Measurements from ENCODE around the gene SZT2.
"Not testable (repeated sequence)": the region's sequence is repeated elsewhere in the genome, so short reads cannot be mapped to it uniquely, and the experiment has no call there.

The SZT2 gene

DNA sequence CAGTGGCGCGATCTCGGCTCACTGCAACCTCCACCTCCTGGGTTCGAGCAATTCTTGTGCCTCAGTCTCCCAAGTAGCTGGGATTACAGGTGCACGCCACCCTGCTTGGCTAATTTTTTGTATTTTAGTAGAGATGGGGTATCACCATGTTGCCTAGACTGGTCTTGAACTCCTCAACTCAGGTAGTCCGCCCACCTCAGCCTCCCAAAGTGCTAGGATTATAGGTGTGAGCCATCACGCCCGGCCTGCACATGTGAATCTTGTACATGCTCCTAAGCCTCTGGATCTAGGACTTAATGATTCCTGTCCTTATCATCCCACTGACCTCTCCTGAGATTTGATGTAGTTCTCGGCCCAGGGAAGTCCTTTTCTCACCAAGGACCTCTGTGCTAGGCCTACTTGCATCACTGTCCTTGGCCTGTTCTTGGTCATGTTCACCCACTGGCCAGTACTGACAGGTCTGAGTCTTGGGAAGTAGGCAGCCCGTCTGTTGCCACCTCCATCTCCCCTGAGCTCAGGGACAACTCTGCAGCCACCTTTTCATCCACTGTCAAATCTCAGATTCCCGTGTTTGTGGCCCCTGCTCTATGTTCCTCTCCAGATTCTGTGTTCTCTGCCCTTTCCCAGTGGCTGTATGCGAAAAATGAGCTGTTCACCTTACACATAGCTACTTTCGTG lies 54.6 kb downstream of the SZT2 start:
- no peak for DNase-seq

DNA sequence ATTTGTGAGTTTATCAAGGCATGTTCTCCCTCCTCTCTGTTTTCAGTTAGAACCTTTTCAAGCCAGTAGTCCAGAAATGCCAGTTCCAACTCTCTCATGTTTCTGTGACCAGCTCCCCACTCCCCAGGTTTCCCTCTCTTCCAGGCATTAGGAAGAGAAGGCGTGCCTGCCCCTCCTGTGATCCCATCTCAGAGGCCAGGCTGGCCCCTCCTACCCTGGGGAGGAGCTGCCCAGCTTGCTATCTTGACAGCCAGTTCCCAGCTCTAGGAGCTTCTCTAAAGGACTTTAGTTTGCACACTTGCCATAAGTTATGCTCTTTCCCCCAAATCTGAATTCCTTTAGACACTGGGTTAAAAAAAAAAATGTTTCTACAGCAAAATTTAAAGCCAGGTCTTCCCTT lies 55.1 kb downstream of the SZT2 start:
- DNase-seq, result no peak

DNA sequence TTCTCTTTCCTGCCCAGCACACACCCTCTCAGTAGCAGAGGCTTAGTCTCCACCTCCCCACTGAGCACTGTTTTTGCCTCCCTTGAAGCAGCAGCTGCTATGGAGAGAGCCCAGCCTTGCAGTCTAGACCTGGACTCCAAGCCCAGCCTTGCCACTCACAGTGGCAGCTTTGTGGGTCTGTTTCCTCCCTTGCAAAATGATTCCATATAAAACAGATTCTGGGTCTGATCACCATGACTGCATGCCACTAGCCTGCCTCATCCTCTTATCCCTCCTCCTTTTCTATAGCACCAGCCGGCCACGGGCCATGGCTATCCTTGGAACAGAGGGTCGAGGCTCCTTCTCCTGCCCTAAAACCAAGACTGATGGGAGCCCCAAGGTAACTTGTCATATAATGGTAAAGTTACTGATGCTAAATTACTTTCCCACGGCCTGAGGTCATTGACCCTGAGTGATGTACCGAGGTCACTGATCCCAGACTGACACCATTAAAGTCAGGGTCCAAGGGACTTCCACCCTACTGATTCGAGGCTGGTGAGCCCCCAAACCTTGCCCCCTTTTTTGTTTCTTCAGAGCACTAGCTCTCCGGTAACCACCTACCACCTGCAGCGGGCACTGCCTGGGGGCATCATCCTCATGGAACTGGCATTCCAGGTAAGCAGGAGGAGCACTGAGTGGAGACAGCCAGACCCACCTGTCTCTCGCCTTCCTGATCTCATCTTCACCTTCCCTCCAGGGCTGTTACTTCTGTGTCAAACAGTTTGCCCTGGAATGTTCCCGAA lies 56.1 kb downstream of the SZT2 start:
- DNase-seq, result no peak

DNA sequence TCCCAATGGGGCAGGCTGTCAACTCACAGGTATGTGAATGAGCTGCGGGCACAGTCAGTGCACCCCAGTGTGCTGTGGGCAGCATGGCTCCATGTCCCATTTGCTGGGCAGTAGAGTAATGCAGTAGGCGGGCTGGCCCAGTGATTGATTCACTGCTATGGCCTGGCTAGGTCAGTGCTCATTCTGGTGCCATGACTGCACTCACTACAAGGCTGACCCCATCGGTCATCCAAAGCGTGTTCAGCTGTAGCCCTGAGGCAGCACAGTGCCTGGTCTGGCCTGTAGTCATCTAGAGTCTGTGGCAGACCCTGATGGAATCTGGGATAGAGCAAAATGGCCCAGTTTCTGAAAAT lies 56.7 kb downstream of the SZT2 start:
- DNase-seq, result no peak

DNA sequence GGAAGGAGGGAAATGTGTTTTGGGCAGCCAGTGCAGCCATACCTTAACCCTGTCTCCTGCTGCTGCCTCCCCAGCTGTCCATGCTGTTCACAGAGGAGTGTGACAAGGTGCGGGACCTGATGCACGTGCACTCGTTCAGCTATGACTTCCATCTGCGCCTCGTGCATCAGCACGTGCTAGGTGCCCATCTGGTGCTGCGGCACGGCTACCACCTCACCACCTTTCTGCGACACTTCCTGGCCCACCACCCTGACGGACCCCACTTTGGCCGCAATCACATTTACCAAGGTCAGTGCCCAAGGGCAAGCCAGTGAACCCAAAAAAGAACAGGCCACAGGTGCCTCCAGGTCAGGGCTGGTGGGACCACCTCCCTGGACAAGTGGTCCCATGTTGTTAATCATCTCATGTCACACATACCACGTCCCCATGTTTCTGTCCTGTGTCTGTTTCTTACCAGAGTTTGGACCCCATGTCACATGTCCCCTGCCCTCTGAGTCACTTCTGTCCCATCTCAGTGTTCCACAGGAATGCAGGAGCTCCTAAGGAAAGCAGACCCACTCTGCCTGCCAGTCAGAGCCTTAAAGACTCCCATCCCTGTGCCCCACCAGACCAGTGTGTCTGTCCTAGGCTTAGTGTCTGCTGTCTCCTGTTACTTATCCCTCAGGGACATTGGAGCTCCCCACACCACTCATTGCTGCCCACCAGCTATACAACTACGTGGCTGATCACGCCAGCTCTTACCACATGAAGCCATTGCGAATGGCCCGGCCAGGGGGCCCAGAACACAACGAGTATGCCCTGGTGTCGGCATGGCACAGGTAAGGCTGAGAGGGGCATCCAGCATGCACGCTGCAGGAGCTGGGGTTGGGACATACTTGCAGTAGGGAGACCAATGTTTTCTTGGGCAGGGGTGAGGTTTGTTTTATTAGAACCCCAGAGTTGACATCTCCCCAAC lies 57.5 kb downstream of the SZT2 start:
- no peak for DNase-seq

DNA sequence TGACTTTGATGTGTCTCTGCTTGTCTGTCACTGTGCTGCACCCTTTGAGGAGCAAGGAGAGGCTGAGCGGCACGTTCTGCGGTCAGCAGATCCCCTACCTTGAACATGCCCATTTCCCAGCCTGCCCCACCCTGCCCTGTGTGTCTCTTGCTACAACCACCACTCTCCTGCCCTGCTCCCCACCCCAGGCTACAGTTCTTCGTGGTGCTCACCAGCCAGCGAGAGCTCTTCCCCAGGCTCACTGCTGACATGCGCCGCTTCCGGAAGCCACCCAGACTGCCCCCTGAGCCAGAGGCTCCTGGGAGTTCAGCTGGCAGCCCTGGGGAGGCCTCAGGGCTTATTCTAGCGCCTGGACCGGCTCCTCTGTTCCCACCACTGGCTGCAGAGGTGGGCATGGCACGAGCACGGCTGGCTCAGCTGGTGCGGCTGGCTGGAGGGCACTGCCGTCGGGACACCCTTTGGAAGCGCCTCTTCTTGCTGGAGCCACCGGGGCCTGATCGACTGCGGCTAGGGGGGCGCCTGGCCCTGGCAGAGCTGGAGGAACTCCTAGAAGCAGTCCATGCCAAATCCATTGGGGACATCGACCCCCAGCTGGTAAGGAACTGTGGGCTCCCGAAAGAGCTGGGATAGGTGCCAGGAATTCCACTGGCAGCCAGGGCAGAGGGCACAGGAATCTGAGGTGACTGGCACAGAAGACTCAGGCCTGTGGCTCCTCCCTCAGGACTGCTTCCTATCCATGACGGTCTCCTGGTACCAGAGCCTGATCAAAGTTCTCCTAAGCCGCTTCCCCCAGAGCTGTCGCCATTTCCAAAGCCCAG lies 58.4 kb downstream of the SZT2 start:
- DNase-seq, result no peak

DNA sequence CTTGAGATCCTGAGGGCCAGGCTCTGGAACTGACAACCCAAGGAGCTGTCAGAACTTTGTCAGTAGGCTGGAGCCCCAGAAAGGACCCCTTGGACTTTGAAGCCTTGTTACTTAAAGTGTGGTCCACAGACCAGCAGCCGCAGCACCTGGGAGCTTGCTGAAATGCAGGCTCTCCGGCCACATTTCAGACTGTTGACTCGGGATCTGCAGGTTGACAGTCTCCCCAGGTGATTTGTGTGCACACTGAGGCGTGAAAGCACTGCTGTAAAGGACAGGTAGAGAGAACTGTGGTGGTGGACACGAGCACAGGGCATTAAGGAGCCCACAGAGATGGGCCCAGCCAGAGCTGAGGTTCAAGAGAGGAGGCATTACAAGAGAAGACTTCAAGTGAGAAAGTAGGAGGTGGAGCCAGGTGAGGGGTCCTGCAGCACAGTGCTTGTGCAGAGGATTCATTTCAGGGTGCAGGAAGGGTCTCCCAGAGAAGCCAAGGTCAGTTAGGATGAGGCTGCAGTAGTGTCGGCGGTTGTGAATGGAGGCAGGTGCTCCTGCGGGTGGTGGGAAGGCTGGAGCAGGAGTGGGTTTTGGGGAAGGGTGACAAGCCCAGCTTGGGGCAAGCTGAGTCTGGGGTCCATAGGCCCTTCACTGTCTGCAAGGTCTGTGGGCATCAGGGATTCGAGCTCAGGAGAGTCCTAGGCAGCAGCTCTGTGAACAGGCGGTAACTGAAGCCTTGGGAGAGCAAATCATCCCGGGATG lies 59.4 kb downstream of the SZT2 start:
- no peak for DNase-seq

DNA sequence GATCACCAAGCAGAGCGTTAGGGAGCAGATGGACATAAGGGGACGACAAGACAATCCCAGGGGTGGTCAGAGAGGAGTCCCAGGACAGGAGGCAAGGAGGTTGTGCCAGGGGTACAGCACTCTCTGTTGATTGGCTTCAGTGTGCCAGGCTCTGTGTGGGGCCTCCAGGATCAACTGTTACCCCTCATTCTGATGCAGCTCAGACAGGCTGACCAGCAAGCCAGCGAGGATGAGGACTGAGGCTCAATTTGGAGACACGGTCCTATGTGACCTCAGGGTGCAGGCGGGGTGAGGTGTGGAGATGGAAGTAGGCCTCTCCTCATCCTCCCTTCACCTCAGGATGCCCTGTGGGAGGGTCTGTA lies 60.0 kb downstream of the SZT2 start:
- no peak for DNase-seq

DNA sequence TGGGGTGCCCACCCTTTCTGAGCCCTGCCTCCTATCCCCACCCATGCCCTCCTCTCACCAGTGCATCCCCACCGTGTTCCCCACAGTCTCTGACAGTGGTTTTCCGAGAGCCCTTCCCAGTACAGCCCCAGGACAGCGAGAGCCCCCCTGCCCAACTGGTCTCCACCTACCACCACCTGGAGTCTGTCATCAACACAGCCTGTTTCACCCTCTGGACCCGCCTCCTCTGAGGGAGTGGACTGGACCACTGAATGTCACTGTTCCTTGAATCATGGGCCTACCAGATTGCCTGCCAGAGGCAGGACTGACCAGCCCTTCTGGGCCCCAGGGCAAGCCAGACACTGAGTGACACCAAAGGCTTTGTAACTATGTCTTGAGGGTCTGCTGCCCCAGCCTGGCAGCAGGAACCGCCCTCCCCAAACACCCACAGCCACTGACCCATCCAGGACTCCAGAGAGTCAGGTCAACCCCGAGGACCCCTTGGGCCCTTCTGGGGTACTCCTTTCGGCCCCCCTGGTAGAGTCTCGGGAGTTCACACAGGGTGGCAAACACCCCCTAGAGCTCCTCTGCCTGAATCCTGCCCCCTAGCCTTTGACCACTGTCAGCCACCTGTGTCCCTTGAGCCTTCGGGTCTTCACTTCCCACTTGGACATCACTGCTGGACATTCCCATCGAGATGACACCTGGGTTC lies 60.7 kb downstream of the SZT2 start:
- DNase-seq, result no peak

DNA sequence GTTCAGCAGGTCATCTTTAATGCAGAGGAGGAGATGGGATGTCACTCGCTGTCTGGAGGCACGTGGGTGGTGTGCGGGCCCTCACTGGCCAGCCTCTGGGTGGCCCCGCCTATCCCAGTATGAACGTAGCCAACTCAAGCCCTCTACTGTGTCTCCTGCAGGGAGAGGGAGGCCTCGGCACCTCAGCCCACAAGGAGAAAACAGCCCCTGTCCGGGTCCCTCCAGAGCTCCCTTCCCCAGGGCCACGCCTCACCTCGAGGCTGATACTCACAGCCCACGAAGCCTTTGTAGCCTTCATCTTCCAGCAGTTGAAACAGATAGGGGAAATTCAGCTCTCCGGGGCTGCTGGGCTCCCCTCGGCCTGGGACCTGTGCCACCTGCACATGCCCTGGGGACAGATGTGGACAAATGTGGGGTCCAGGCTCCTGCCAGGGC lies 61.5 kb downstream of the SZT2 start:
- no peak for DNase-seq

DNA sequence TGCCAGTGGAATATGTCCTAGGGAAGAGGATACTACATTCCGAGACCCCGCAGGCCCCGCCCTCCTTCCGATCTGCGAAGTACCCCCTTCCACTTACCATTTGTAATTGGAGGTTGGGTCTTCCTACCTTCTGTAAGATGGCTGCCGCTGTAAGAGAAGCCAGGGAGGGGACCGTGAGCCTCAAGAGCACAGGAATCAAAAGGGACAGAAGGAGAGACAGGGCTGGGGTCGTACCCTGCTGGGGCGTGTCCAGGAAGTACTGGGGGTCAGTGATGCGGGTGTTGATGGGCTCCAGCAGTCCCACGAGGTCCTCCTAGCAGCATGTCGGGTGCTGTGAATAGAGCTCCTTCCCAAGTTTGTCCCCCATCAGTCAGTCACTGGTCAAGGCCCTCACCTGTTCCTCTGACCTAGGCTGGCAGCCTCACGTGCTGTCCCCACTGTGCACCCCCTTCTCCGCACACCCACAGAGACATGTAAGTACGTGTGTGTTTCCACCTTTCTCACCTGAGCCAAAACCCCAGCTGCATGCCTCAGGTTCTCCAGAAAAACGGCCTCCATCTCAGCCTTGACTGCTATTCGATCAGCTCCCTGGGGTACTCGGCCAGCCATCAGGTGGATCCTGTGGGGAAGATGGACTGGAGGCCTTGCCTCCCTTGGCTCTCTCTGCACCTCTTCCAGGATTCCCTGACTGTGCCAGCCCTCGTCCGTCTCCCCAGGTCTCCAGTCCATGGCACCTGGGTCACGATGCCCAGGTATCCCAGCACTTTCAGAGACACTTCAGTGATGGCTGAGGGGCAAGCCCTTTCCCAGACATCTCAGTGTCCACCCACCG lies 62.2 kb downstream of the SZT2 start:
- no peak for DNase-seq

DNA sequence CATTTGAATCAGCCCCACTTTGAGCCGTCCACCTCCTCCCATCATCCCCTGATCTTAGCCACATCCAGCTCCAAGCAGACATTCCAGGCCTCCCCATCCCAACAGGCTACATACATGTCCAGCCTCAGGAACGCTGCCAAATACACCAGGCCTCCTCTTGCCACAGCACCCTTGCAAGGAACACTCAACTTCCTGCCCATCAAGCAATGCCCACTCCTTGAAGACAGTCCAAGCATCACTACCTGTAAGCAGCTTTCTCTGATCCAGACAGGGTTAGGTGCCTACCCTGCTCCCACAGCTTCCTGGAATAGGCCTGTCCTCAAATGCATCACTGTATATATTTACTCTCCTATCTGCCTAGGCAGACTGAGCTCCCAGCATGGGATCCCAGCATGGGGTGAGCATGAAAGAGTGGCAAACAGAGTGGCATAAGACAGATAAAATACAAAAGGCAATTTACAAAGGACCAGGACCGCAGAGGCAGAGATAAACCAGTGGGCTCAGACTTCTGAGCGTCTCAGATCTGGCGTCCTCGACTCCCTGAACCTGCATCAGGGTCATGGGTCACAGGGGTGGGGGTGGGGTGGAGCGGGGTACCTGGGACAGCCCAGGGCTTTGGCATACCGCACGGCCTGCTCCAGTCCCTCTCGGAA lies 63.2 kb downstream of the SZT2 start:
- no peak for DNase-seq

DNA sequence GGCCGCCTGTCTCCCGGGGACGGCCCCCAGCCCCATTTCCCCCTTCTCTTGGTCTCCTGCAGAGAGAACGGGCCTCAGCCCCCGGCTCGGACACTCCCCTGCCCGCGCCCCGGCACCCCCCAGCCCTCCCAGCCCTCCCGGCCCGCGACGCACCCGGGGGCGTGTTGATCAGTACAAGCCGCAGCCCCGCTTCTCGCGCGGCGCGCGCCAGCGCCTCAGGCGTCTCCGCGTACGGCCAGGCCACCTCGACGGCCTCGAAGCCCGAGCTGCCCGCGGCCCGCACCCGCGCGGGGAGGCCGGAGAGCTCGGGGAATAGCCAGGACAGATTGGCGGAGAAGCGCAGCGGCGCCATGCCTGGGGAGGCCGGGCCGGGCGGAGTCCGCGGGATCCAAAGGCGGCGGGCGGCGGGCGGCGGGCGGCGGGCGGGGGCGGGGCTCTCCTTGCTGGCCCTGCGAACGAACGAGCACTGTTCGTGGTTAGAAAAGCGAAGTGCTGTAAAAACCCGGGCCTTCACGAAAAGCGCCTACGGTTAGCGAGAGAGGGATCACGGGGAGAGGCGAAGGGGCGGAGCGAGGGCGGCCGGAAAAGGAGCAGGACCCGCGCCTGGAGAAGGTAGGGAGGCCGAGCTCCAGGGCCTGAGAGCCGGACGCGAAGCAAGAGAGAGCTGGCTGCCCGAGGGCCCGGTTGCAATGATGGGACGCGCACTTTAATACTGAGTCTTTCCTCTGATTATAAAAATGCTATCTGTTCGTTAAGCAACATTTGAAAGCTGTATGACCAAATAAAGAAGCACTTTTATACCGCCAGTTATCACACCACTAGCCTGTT lies 64.0 kb downstream of the SZT2 start, which contains the start of gene HYI:
HYI (minus strand) TSS at position 490 of the 828 bp plus-strand sequence; CDS start at position 352, 138 bp downstream.
- DNase-seq, result peak; percentile 79

DNA sequence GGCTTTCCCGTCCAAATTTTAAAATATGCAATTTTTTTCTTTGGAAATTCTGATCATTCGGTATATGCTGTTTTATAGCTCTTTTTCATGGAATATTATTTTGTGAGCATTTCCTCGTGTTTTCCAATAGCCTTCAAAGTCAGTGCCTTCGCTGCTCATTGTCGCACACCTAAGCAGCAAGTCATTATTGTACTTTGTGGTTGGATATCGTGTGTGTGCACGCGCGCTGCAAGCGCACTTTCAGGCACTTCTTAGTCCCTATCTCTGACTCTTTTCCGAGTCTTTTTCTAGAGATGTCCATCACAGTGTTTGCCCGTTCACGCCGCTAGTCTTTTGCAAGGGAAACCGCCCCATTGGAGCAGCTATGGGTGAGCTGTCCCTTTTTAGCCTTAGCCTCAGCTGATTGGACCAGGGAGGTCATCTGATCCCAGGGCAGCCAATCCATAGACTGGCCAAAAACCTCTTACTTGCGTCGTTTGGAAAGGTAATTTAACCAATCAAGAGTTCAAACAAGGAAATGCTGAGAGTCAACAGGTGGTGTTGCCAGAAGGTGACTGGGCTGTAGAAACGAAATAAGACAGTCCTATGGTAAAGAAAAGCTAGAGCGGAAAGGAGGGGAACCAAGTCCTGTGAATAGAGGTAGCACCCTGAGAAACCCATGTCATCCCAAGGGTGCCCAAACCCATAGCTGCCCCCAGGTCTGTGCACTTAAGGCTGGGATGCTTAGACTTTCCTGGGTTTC lies 64.7 kb downstream of the SZT2 start:
- peak; percentile 93 for DNase-seq

DNA sequence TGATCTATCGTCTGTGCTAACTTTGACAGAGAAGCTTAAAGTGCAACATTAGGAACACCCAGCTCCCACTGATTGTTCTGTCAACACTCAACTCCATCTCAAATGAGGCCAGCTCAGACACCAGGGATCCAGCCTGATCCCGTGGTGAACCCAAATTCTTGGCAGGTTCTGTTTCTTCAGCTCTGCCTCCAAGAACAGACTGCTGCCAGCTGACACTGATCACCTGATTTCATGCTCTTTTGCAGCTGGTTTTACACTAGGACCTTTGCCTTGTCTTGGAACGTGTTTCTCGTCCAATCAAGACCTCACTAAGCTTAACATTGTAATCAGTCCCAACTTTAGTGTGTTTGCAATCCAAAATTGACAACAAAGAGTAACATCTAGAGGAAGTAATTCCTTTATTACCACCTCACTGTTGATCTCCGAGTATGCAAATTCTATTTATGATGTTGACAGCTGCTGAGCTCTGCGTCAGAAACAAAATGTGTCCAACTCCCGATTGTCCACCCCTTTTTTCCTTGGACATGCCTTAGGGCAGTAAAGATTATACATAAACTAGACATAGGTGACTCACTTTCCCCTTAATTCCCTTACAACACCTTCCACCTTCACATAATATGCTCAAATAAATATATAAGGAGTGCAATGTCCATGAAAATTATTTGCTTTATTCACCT lies 65.7 kb downstream of the SZT2 start:
- DNase-seq, result no peak

DNA sequence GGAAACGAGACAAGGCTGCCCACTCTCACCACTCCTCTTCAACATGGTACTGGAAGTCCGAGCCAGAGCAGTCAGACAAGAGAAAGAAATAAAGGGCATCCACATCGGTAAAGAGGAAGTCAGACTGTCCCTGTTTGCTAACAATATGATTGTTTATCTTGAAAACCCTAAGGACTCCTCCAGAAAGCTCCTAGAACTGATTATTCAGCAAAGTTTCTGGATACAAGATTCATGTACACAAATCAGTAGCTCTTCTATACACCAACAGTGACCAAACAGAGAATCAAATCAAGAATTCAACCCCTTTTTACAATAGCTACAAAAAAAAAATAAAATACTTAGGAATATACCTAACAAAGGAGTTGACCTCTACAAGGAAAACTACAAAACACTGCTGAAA lies 68.7 kb downstream of the SZT2 start:
- not testable (repeated sequence) for DNase-seq

DNA sequence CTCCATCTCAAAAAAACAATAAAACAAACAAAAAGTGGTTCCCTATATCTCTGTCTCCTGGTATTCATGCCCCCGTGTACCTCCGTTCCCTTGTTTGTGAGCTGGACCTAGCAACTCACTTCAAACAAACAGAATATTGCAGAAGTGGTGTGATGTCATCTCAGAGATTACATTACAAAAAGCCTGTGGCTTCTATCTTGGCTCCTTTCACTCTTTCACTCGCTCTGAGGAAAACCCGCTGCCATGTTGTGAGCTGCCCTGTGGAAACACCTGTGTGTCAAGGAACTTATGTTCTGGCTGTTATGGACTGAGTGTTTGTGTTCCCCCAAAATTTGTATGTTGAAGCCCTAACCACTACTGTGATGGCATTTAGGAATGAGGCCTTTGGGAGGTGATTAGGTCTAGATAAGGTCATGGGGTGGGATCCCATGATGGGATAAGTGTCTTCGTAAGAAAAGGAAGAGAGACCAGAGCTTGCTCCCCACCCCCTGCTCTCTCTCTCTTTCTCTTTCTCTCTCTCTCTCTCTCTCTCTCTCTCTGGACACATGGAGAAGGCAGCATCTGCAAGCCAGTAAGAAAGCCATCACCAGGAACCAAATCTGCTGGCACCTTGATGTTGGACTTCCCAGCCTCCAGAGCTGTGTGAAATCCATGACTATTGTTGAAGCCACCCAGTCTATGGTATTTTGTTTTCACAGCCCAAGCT lies 71.4 kb downstream of the SZT2 start:
- no peak for DNase-seq
